SK-N-SH (cell line): ENCODE data around the gene EIF6. TPM values are rescaled to one million over a fixed set of nuclear protein-coding genes. Genes with fewer than 3 reads are reported as not detected.
A peak's percentile ranks its signal among the peaks of the same experiment; 100 is the strongest.

Experiments
- CTCF ChIA-PET: fragments of 300-600, 350-600 bp; formaldehyde crosslinking; extraction: SDS; loops from one replicate; lab custom pipeline; 2021; lab: Yijun Ruan, JAX
- POLR2A ChIA-PET: fragments of 350-600 bp; sonication (Branson Sonifier 250); formaldehyde crosslinking; extraction: SDS; loops from one replicate; lab custom pipeline; 2020; ENCODE audit warnings: antibody characterized with exemption, inconsistent platforms; lab: Yijun Ruan, JAX
- DNase-seq: peaks from one replicate; pipeline ENCODE4 v3.0.0; 2012
- H2AFZ ChIP-seq: fragments of 200-600 bp; sonication (generic); 2 replicates; pipeline ENCODE4 v1.8.1; 2016; ENCODE audit warnings: antibody characterized with exemption, mild to moderate bottlenecking, low read depth
- H3F3A ChIP-seq: fragments of 200-600 bp; sonication (generic); replicated peaks from 2 replicates; pipeline ENCODE3; 2016; ENCODE audit warnings: antibody characterized with exemption, mild to moderate bottlenecking; ENCODE audit not compliant: insufficient read depth
- H3K27ac ChIP-seq, 2 experiments: fragments of 200-500 bp in 1 of 2; fragments of 200-600 bp in 1 of 2; sonication (Bioruptor generic) in 1 of 2; sonication (generic), shearing (Covaris generic) in 1 of 2; 2 replicates each; pipeline versions ENCODE4 v1.5.1 to v1.6.1; 2014 to 2016; ENCODE audit warnings: low read depth in 2 of 2, inconsistent platforms in 1 of 2, low read length in 1 of 2, mild to moderate bottlenecking in 1 of 2, mixed read lengths in 1 of 2
- H3K27me3 ChIP-seq: fragments of 200-600 bp; sonication (generic), shearing (Covaris generic); 2 replicates; pipeline ENCODE4 v1.6.1; 2016; ENCODE audit warnings: mixed run types; ENCODE audit not compliant: insufficient read depth
- H3K36me3 ChIP-seq, 2 experiments: fragments of 200-500 bp in 1 of 2; fragments of 200-600 bp in 1 of 2; sonication (Bioruptor generic) in 1 of 2; sonication (generic) in 1 of 2; replicated peaks in 1 of 2; 2 replicates each; pipeline versions ENCODE3 to v1.5.1; 2014 to 2016; ENCODE audit warnings: low read length in 1 of 2, mild to moderate bottlenecking in 1 of 2; ENCODE audit not compliant: insufficient read depth in 2 of 2, control insufficient read depth in 1 of 2
- H3K4me1 ChIP-seq, 2 experiments: fragments of 200-500 bp in 1 of 2; fragments of 200-600 bp in 1 of 2; sonication (Bioruptor generic) in 1 of 2; sonication (generic), shearing (Covaris generic) in 1 of 2; 2 replicates each; pipeline versions ENCODE4 v1.5.1 to v1.6.1; 2014 to 2016; ENCODE audit warnings: low read depth in 1 of 2, low read length in 1 of 2, mixed run types in 1 of 2; ENCODE audit not compliant: insufficient read depth in 2 of 2, control insufficient read depth in 1 of 2
- H3K4me2 ChIP-seq: fragments of 200-600 bp; sonication (generic), shearing (Covaris generic); 2 replicates; pipeline ENCODE4 v1.6.1; 2017; ENCODE audit warnings: mixed run types
- H3K4me3 ChIP-seq, 2 experiments: fragments of 200-500 bp in 1 of 2; fragments of 200-600 bp in 1 of 2; sonication (Bioruptor generic) in 1 of 2; sonication (generic), shearing (Covaris generic) in 1 of 2; 2 replicates each; pipeline versions ENCODE4 v1.5.1 to v1.8.1; 2014 to 2016; ENCODE audit warnings: low read depth in 2 of 2, inconsistent platforms in 1 of 2, low read length in 1 of 2, mild to moderate bottlenecking in 1 of 2, mixed read lengths in 1 of 2, moderate library complexity in 1 of 2
- H3K79me2 ChIP-seq: fragments of 200-600 bp; sonication (generic); 2 replicates; pipeline ENCODE4 v1.8.1; 2017; ENCODE audit warnings: mild to moderate bottlenecking; ENCODE audit not compliant: insufficient read depth
- H3K9ac ChIP-seq: fragments of 200-600 bp; sonication (generic); 2 replicates; pipeline ENCODE4 v1.6.1; 2017; ENCODE audit warnings: mixed run types
- H3K9me2 ChIP-seq: fragments of 200-600 bp; sonication (generic); 2 replicates; pipeline ENCODE4 v1.6.1; 2017; ENCODE audit warnings: mixed run types
- H3K9me3 ChIP-seq: fragments of 200-600 bp; sonication (generic); 2 replicates; pipeline ENCODE4 v1.6.1; 2017; ENCODE audit warnings: mixed run types, mild to moderate bottlenecking, moderate library complexity
- H4K20me1 ChIP-seq: fragments of 200-600 bp; sonication (generic); 2 replicates; pipeline ENCODE4 v1.6.1; 2017; ENCODE audit warnings: mild to moderate bottlenecking, mixed run types; ENCODE audit not compliant: insufficient read depth
- ELF1 ChIP-seq: IDR thresholded peaks from 2 replicates; pipeline ENCODE4 v1.4.0; 2012
- FOXJ3 ChIP-seq: sonication (generic); formaldehyde crosslinking; IDR thresholded peaks from 2 replicates; pipeline ENCODE4 v1.5.1; 2020; ENCODE audit warnings: mild to moderate bottlenecking, missing genetic modification reagents
- FOXM1 ChIP-seq: IDR thresholded peaks from 2 replicates; pipeline ENCODE4 v1.4.0; 2012; ENCODE audit warnings: low read depth, mild to moderate bottlenecking
- GABPA ChIP-seq: IDR thresholded peaks from 2 replicates; pipeline ENCODE4 v1.4.0; 2012; ENCODE audit warnings: low read depth, mild to moderate bottlenecking
- MAX ChIP-seq: IDR thresholded peaks from 2 replicates; pipeline ENCODE4 v1.4.0; 2012; ENCODE audit warnings: low read depth
- RAD21 ChIP-seq: IDR thresholded peaks from 2 replicates; pipeline ENCODE4 v1.6.1; 2012; ENCODE audit warnings: mild to moderate bottlenecking, low read length
- SIN3A ChIP-seq: IDR thresholded peaks from 2 replicates; pipeline ENCODE4 v1.6.1; 2012; ENCODE audit warnings: low read depth, mild to moderate bottlenecking, low read length, moderate library complexity, borderline replicate concordance
- TEAD4 ChIP-seq: IDR thresholded peaks from 2 replicates; pipeline ENCODE4 v1.4.0; 2012; ENCODE audit warnings: mild to moderate bottlenecking, borderline replicate concordance; ENCODE audit not compliant: insufficient read depth
- USF1 ChIP-seq: IDR thresholded peaks from 2 replicates; pipeline ENCODE4 v1.4.0; 2012; ENCODE audit warnings: low read depth, borderline replicate concordance
- USF2 ChIP-seq: fragments of 150-350 bp; IDR thresholded peaks from 2 replicates; pipeline ENCODE4 v1.6.1; 2017; ENCODE audit warnings: antibody characterized with exemption, low read length, low read depth, borderline replicate concordance
- YY1 ChIP-seq: IDR thresholded peaks from 2 replicates; pipeline ENCODE4 v1.4.0; 2012; ENCODE audit warnings: low read depth, mild to moderate bottlenecking
- ZBTB33 ChIP-seq: IDR thresholded peaks from 2 replicates; pipeline ENCODE4 v1.4.0; 2012; ENCODE audit warnings: low read depth, borderline replicate concordance
- WGBS: methylation state at CpG from one replicate; pipeline ENCODE4 v1.1.6; 2017; ENCODE audit warnings: low lambda C conversion rate; 5-methylcytosine and 5-hydroxymethylcytosine counted together
- polyA plus RNA-seq, 3 experiments: library from polyadenylated mRNA; depleted of rRNA; stranded (reverse); fragments of >200 nt; gene quantifications; 2 replicates each; pipeline ENCODE4 v1.2.3, GENCODE V29; 2012

Gene EIF6
- polyA plus RNA-seq, 1 of the 3 experiments (the other 2 are of a cell fraction), result 356 TPM

- Histone ChIP-seq H3K27ac (no peak overlapping the region; a peak in 1 of 4 replicates), H3K4me3 (no peak overlapping the region), H3K4me1 (peaks cover 6 to 38% of the 10 kb centered on the region in 2 experiments; a peak in 2 of 4 replicates), H3K36me3 (peaks cover 34 to 49% of the 10 kb centered on the region in 2 experiments), H3F3A (peaks cover 35% of the 10 kb centered on the region), H2AFZ (no peak overlapping the region), H3K9ac (no peak overlapping the region), H3K9me2 (no peaks in the 10 kb centered on the region), H3K9me3 (no peaks in the 10 kb centered on the region), H3K4me2 (peak overlapping the region; percentile 97; the same call in 1 of the 2 replicates), H3K79me2 (peaks cover 28% of the 10 kb centered on the region), H4K20me1 (no peaks in the 10 kb centered on the region), H3K27me3 (no peaks in the 10 kb centered on the region)
- ChIA-PET POLR2A (interaction anchor here (0.6 kb wide), 1 partner anchor 178 kb away, joined by 5 read pairs; no protein-coding TSS in a partner anchor), CTCF (interaction anchor here (1.1 to 1.7 kb wide), 3 partner anchors 30 to 179 kb away, joined by 3 to 7 read pairs (median 3); no protein-coding TSS in a partner anchor)
- DNase-seq, result no peak
- WGBS, result 96% methylated on average over 9 of the region's 12 CpGs
- TF ChIP-seq USF2 (no peak), MAX (no peak), FOXJ3 (CRISPR knock-in tag) (no peak), ELF1 (no peak), YY1 (no peak), SIN3A (no peak), RAD21 (no peak), ZBTB33 (no peak), TEAD4 (no peak), USF1 (no peak), GABPA (no peak), FOXM1 (no peak)
Measured at GRCh38 chr20:35275741-35276251, 8.8 kb downstream of the EIF6 start.
